ENCODE data around the gene CFAP65.

DNA sequence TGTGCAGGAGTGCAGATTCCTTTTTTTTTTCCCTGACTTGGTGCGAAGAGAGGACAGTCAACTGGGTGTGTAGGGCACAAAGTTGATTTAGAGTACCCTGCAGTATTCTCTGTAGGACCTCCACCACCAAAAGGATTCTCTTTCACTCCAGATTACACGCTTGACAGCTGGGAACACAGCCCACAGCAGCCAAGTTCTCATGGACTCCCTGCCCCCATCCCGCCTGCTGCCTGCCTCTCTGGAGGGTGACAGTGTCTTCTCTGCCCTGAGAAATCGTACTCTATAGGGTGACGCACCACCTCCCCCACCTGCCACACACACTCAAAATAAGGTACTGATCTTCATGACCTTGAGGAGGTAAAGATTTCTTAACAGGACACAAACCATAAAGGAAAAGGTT is 46.0 kb upstream of the CFAP65 start:
- TF ChIP-seq, protein P1, sequence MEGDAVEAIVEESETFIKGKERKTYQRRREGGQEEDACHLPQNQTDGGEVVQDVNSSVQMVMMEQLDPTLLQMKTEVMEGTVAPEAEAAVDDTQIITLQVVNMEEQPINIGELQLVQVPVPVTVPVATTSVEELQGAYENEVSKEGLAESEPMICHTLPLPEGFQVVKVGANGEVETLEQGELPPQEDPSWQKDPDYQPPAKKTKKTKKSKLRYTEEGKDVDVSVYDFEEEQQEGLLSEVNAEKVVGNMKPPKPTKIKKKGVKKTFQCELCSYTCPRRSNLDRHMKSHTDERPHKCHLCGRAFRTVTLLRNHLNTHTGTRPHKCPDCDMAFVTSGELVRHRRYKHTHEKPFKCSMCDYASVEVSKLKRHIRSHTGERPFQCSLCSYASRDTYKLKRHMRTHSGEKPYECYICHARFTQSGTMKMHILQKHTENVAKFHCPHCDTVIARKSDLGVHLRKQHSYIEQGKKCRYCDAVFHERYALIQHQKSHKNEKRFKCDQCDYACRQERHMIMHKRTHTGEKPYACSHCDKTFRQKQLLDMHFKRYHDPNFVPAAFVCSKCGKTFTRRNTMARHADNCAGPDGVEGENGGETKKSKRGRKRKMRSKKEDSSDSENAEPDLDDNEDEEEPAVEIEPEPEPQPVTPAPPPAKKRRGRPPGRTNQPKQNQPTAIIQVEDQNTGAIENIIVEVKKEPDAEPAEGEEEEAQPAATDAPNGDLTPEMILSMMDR (IDR thresholded peaks at IDR 0.05) = no peak
- TF ChIP-seq POLR2A (IDR thresholded peaks at IDR 0.05) = no peak
